ENCODE data around the gene GABRP. TPM values are rescaled to one million over a fixed set of nuclear protein-coding genes. Genes with fewer than 3 reads are reported as not detected.
"Not testable (repeated sequence)": the region's sequence is repeated elsewhere in the genome, so short reads cannot be mapped to it uniquely, and the experiment has no call there.

Gene GABRP
- total RNA-seq, 2 experiments from 2014 or later = not detected

- intact Hi-C loops (cut with micrococcal nuclease; ENCODE audit: unreplicated experiment) = no loop called here
- TF ChIP-seq EZH2phosphoT487 (IDR thresholded peaks at IDR 0.05; ENCODE audit: borderline replicate concordance, low read depth, low read length) (no peak), CTCF (conservative IDR thresholded peaks at IDR 0.05; ENCODE audit: low read length) (no peak)
- H3K4me2 ChIP-seq (ENCODE audit: low read length) = no peak overlapping the region
- H3K4me3 ChIP-seq (ENCODE audit: low read depth, low read length, poor library complexity, severe bottlenecking) = no peak overlapping the region
- H2AFZ ChIP-seq (ENCODE audit: low read length) = no peak overlapping the region
- no peaks in the 10 kb centered on the region for H4K20me1 ChIP-seq (ENCODE audit: insufficient read depth, low read length)
- CTCF ChIA-PET (ENCODE audit: unreplicated experiment) = no interaction called here
- H3K79me2 ChIP-seq (ENCODE audit: insufficient read depth, low read depth, low read length) = no peaks in the 10 kb centered on the region
- no peaks in the 10 kb centered on the region for H3K9me2 ChIP-seq (ENCODE audit: insufficient read depth, low read length)
- H3K9me3 ChIP-seq (ENCODE audit: low read length) = no peaks in the 10 kb centered on the region
- no peak for DNase-seq (ENCODE audit: low spot score)
- no peaks in the 10 kb centered on the region for H3K36me3 ChIP-seq (ENCODE audit: insufficient read depth, low read length)
- POLR2A ChIA-PET = no interaction called here
- H3K27ac ChIP-seq (ENCODE audit: low read depth, low read length, poor library complexity, severe bottlenecking) = no peak overlapping the region
- BruUV-seq (replicated peaks) = no TSS peak
- H3K4me1 ChIP-seq (ENCODE audit: insufficient read depth, low read length, poor library complexity, severe bottlenecking) = no peaks in the 10 kb centered on the region
These were observed 31.9 kb upstream of the GABRP start for GRCh38 chr5:170751631-170752030.

- POLR2A ChIA-PET = no interaction called here
- CTCF ChIA-PET (ENCODE audit: unreplicated experiment) = no interaction called here
- no peaks in the 10 kb centered on the region for H4K20me1 ChIP-seq (ENCODE audit: insufficient read depth, low read length)
- H3K27ac ChIP-seq (ENCODE audit: low read depth, low read length, poor library complexity, severe bottlenecking) = no peak overlapping the region
- H3K36me3 ChIP-seq (ENCODE audit: insufficient read depth, low read length) = no peaks in the 10 kb centered on the region
- no peak for DNase-seq (ENCODE audit: low spot score)
- no peaks in the 10 kb centered on the region for H3K4me1 ChIP-seq (ENCODE audit: insufficient read depth, low read length, poor library complexity, severe bottlenecking)
- H3K79me2 ChIP-seq (ENCODE audit: insufficient read depth, low read depth, low read length) = no peaks in the 10 kb centered on the region
- BruUV-seq (replicated peaks) = no TSS peak
- H3K9me3 ChIP-seq (ENCODE audit: low read length) = no peaks in the 10 kb centered on the region
- no peak overlapping the region for H3K4me2 ChIP-seq (ENCODE audit: low read length)
- no peak for TF ChIP-seq EZH2phosphoT487 (IDR thresholded peaks at IDR 0.05; ENCODE audit: borderline replicate concordance, low read depth, low read length)
- TF ChIP-seq CTCF (conservative IDR thresholded peaks at IDR 0.05; ENCODE audit: low read length) = no peak
- H3K9me2 ChIP-seq (ENCODE audit: insufficient read depth, low read length) = no peaks in the 10 kb centered on the region
- H2AFZ ChIP-seq (ENCODE audit: low read length) = no peak overlapping the region
- intact Hi-C loops (cut with micrococcal nuclease; ENCODE audit: unreplicated experiment) = no loop called here
- no peak overlapping the region for H3K4me3 ChIP-seq (ENCODE audit: low read depth, low read length, poor library complexity, severe bottlenecking)
These were observed 31.0 kb upstream of the GABRP start for GRCh38 chr5:170752257-170753215.

- H3K4me2 ChIP-seq (ENCODE audit: low read length) = no peak overlapping the region
- ChIA-PET POLR2A (no interaction called here), CTCF (ENCODE audit: unreplicated experiment) (no interaction called here)
- no peaks in the 10 kb centered on the region for H3K9me2 ChIP-seq (ENCODE audit: insufficient read depth, low read length)
- H4K20me1 ChIP-seq (ENCODE audit: insufficient read depth, low read length) = no peaks in the 10 kb centered on the region
- H3K4me3 ChIP-seq (ENCODE audit: low read depth, low read length, poor library complexity, severe bottlenecking) = no peak overlapping the region
- no peak for DNase-seq (ENCODE audit: low spot score)
- no peak overlapping the region for H3K27ac ChIP-seq (ENCODE audit: low read depth, low read length, poor library complexity, severe bottlenecking)
- H3K4me1 ChIP-seq (ENCODE audit: insufficient read depth, low read length, poor library complexity, severe bottlenecking) = no peaks in the 10 kb centered on the region
- H3K9me3 ChIP-seq (ENCODE audit: low read length) = no peaks in the 10 kb centered on the region
- BruUV-seq (replicated peaks) = no TSS peak
- TF ChIP-seq CTCF (conservative IDR thresholded peaks at IDR 0.05; ENCODE audit: low read length) = no peak
- no peak for TF ChIP-seq EZH2phosphoT487 (IDR thresholded peaks at IDR 0.05; ENCODE audit: borderline replicate concordance, low read depth, low read length)
- H3K36me3 ChIP-seq (ENCODE audit: insufficient read depth, low read length) = no peaks in the 10 kb centered on the region
- no peak overlapping the region for H2AFZ ChIP-seq (ENCODE audit: low read length)
- no peaks in the 10 kb centered on the region for H3K79me2 ChIP-seq (ENCODE audit: insufficient read depth, low read depth, low read length)
- intact Hi-C loops (cut with micrococcal nuclease; ENCODE audit: unreplicated experiment) = no loop called here
These were observed 30.2 kb upstream of the GABRP start for GRCh38 chr5:170753311-170753710.

GRCh38 chr5:170754508-170754907 is 29.0 kb upstream of the GABRP start:
- intact Hi-C loops (cut with micrococcal nuclease; ENCODE audit: unreplicated experiment); H3K4me2 ChIP-seq (ENCODE audit: low read length); H3K36me3 ChIP-seq (ENCODE audit: insufficient read depth, low read length); POLR2A ChIA-PET; H3K9me2 ChIP-seq (ENCODE audit: insufficient read depth, low read length); BruUV-seq (replicated peaks); H3K4me1 ChIP-seq (ENCODE audit: insufficient read depth, low read length, poor library complexity, severe bottlenecking); H3K9me3 ChIP-seq (ENCODE audit: low read length); H4K20me1 ChIP-seq (ENCODE audit: insufficient read depth, low read length); H3K27ac ChIP-seq (ENCODE audit: low read depth, low read length, poor library complexity, severe bottlenecking); CTCF ChIA-PET (ENCODE audit: unreplicated experiment); DNase-seq (ENCODE audit: low spot score); H2AFZ ChIP-seq (ENCODE audit: low read length); H3K4me3 ChIP-seq (ENCODE audit: low read depth, low read length, poor library complexity, severe bottlenecking); H3K79me2 ChIP-seq (ENCODE audit: insufficient read depth, low read depth, low read length): not testable (repeated sequence)
